ENCODE measurements around the gene ZNRF1.

- TF ChIP-seq, protein P1, sequence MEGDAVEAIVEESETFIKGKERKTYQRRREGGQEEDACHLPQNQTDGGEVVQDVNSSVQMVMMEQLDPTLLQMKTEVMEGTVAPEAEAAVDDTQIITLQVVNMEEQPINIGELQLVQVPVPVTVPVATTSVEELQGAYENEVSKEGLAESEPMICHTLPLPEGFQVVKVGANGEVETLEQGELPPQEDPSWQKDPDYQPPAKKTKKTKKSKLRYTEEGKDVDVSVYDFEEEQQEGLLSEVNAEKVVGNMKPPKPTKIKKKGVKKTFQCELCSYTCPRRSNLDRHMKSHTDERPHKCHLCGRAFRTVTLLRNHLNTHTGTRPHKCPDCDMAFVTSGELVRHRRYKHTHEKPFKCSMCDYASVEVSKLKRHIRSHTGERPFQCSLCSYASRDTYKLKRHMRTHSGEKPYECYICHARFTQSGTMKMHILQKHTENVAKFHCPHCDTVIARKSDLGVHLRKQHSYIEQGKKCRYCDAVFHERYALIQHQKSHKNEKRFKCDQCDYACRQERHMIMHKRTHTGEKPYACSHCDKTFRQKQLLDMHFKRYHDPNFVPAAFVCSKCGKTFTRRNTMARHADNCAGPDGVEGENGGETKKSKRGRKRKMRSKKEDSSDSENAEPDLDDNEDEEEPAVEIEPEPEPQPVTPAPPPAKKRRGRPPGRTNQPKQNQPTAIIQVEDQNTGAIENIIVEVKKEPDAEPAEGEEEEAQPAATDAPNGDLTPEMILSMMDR (IDR thresholded peaks at IDR 0.05) = peak; percentile 77
- no peak for TF ChIP-seq EZH2 (IDR thresholded peaks at IDR 0.05; ENCODE audit: borderline replicate concordance, insufficient read depth, low read depth, low read length, poor library complexity, severe bottlenecking)
These were observed at the start of gene ZNRF1 for GRCh38 chr16:74998481-74999218.

Data from B cell (primary cell).